Activated effector memory CD4-positive, alpha-beta T cell treated with Interleukin-2 at 50 U/mL for 16 hours (primary cell): ENCODE measurements around the gene KCNJ8.
"Not testable (repeated sequence)": the region's sequence is repeated elsewhere in the genome, so short reads cannot be mapped to it uniquely, and the experiment has no call there.

Experiments
- DNase-seq: peaks from one replicate; pipeline ENCODE4 v3.0.0-alpha.2; 2020

Gene KCNJ8

GRCh38 chr12:21782723-21783122 is 8.2 kb upstream of the KCNJ8 start:
- not testable (repeated sequence) for DNase-seq

- no peak for DNase-seq
Observed at GRCh38 chr12:21780786-21781185, 6.3 kb upstream of the KCNJ8 start.

GRCh38 chr12:21776175-21776574 is 1.7 kb upstream of the KCNJ8 start:
- DNase-seq: no peak

- DNase-seq: no peak
Observed at GRCh38 chr12:21775133-21775820, 771 bp upstream of the KCNJ8 start.

- no peak for DNase-seq
Observed at GRCh38 chr12:21773806-21774205, 700 bp downstream of the KCNJ8 start.

- no peak for DNase-seq
Observed at GRCh38 chr12:21773263-21773741, 1.2 kb downstream of the KCNJ8 start.

- no peak for DNase-seq
Observed at GRCh38 chr12:21771311-21771710, 3.2 kb downstream of the KCNJ8 start.

- no peak for DNase-seq
Observed at GRCh38 chr12:21769307-21769706, 5.2 kb downstream of the KCNJ8 start.

- DNase-seq: no peak
Observed at GRCh38 chr12:21766403-21766802, 8.1 kb downstream of the KCNJ8 start.

GRCh38 chr12:21764950-21765349 is 9.6 kb downstream of the KCNJ8 start:
- DNase-seq: no peak

GRCh38 chr12:21764065-21764464 is 10.4 kb downstream of the KCNJ8 start:
- no peak for DNase-seq

GRCh38 chr12:21763531-21763930 is 11.0 kb downstream of the KCNJ8 start:
- DNase-seq: no peak

GRCh38 chr12:21759737-21760136 is 14.8 kb downstream of the KCNJ8 start:
- no peak for DNase-seq

- no peak for DNase-seq
Observed at GRCh38 chr12:21757735-21758134, 16.8 kb downstream of the KCNJ8 start.

GRCh38 chr12:21756699-21757098 is 17.8 kb downstream of the KCNJ8 start:
- DNase-seq: no peak

GRCh38 chr12:21751517-21751916 is 23.0 kb downstream of the KCNJ8 start:
- DNase-seq: no peak

GRCh38 chr12:21745258-21745657 is 29.2 kb downstream of the KCNJ8 start:
- DNase-seq: no peak

- no peak for DNase-seq
Observed at GRCh38 chr12:21731144-21731543, 43.4 kb downstream of the KCNJ8 start.

GRCh38 chr12:21725731-21726130 is 48.8 kb downstream of the KCNJ8 start:
- no peak for DNase-seq

- DNase-seq: no peak
Observed at GRCh38 chr12:21718944-21719650, 55.4 kb downstream of the KCNJ8 start.

- no peak for DNase-seq
Observed at GRCh38 chr12:21718403-21718802, 56.1 kb downstream of the KCNJ8 start.

GRCh38 chr12:21717767-21718166 is 56.7 kb downstream of the KCNJ8 start:
- no peak for DNase-seq

- DNase-seq: no peak
Observed at GRCh38 chr12:21715386-21715785, 59.1 kb downstream of the KCNJ8 start.
